Adrenal gland (tissue), 12 donors: Measurements from ENCODE around the gene APP. TPM values are rescaled to one million over a fixed set of nuclear protein-coding genes. Genes with fewer than 3 reads are reported as not detected.

Source experiments
- DNase-seq, 7 donors: peaks; one replicate each; pipeline ENCODE4 v3.0.0-alpha.2; 2019 to 2020
- H3K27ac ChIP-seq, 5 donors: fragments of 200-600 bp; sonication (generic) in 4 of 5; 1 replicate in 3 of 5; 2 replicates in 2 of 5; pipeline versions ENCODE4 v1.5.1 to v1.8.0; 2016 to 2020; ENCODE audit warnings: mild to moderate bottlenecking in 1 of 5
- H3K27me3 ChIP-seq: fragments of 200-600 bp; 2 replicates; pipeline ENCODE4 v1.8.0; 2021
- H3K36me3 ChIP-seq, 2 donors: fragments of 200-600 bp; replicated peaks in 1 of 2; 1 replicate in 1 of 2; 2 replicates in 1 of 2; pipeline versions ENCODE4 v1.5.1 to v1.8.0; 2018 to 2022
- H3K4me1 ChIP-seq, 2 donors: fragments of 200-600 bp; replicated peaks in 1 of 2; 1 replicate in 1 of 2; 2 replicates in 1 of 2; pipeline versions ENCODE4 v1.5.1 to v1.8.0; 2018 to 2021
- H3K4me3 ChIP-seq, 4 donors: fragments of 200-600 bp; sonication (generic) in 3 of 4; one replicate each; pipeline ENCODE4 v1.5.1; 2016 to 2018
- H3K9me3 ChIP-seq, 3 donors: fragments of 200-600 bp; sonication (generic) in 1 of 3; replicated peaks in 1 of 3; 1 replicate in 2 of 3; 2 replicates in 1 of 3; pipeline versions ENCODE4 v1.5.1 to v1.8.0; 2016 to 2021
- POLR2A ChIP-seq, 2 donors: fragments of 450-650 bp; IDR thresholded peaks; one replicate each; pipeline ENCODE4 v1.6.1; 2017; ENCODE audit warnings: antibody characterized with exemption in 2 of 2, mild to moderate bottlenecking in 2 of 2, moderate library complexity in 1 of 2
- WGBS, 4 donors: extraction: QIAGEN DNeasy Blood & Tissue Kit in 2 of 4; methylation state at CpG; one replicate each; pipeline versions ENCODE4 v1.1.5 to v1.1.7; 2013 to 2017; 5-methylcytosine and 5-hydroxymethylcytosine counted together
- intact Hi-C, 2 donors: fragments of 100-400 bp; cut with DNase I; formaldehyde crosslinking; loops; one replicate each; pipeline versions ENCODE4 v1.14.1 to v1.15.0; 2022 to 2023
- polyA plus RNA-seq, 3 donors: library from polyadenylated mRNA; stranded (reverse); fragments of 200-250 nt in 2 of 3; fragments of 350-450 nt in 1 of 3; fragmentation: Illumina TruSeq in 1 of 3; extraction: RNeasy Lipid Tissue Mini Kit (QIAGEN cat#74804) in 1 of 3; gene quantifications; one replicate each; pipeline ENCODE4 v1.2.3, GENCODE V29; 2013 to 2014
- total RNA-seq, 9 donors: library from RNA; depleted of rRNA in 4 of 9; stranded (reverse); fragments of >200 nt in 4 of 9; fragments of 120-200 nt in 1 of 9; fragmentation: NEBNext Ultra II Directional in 1 of 9; extraction: Animal tissue kit (Norgen Biotek cat#: 25700) in 1 of 9; gene quantifications; one replicate each; pipeline versions ENCODE4 v1.1.0 to v1.2.4, GENCODE V29; 2013 to 2023
- TF ChIP-seq, protein P1 (sequence below), 6 experiments: fragments of 450-650 bp in 4 of 6; fragments of 200-600 bp in 2 of 6; sonication (generic) in 1 of 6; IDR thresholded peaks; 1 replicate in 5 of 6; 2 replicates in 1 of 6; pipeline versions ENCODE4 v1.5.1 to v1.8.0; 2016 to 2021; ENCODE audit warnings: antibody characterized with exemption in 6 of 6, mild to moderate bottlenecking in 2 of 6, moderate library complexity in 1 of 6
- donor health status: healthy with polysubstance abuse.
- donor health status: Bipolar disorder and iron deficiency.
- donor health status: DM: yes; HTN: yes; CAD: no.
- donor health status: DM: no; HTN: no; CAD: no.
- donor health status: DM: no; HTN: no; CAD: no.
- donor health status: DM: yes; HTN: yes; CAD: no.

Gene APP
- total and polyA plus RNA-seq, 12 donors: 161 to 1,079 (median 710) TPM

DNA sequence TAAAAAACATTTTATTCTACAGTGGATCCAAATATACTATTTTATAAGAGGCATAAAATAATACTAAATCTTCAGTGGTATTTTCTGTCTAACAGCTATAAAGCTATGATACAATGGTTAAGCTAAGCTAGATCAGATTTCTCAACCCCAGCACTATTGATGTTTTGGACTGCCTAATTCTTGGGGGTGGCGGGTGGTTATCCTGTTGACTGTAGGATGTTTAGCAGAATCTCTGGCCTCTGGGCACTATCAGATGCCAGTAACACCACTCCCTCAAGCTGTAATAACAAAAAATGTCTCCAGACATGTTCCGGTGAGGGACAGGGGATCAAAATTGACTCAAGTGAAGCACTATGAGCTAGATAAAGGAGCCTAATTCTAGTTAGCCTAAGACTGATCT is 118.5 kb downstream of the APP start:
- Histone ChIP-seq H3K4me3 (no peak overlapping the region), H3K27me3 (no peaks in the 10 kb centered on the region), H3K4me1 (peaks cover 6 to 16% of the 10 kb centered on the region in 2 donors), H3K9me3 (no peaks in the 10 kb centered on the region), H3K27ac (no peak overlapping the region), H3K36me3 (peaks cover 0 to 26% of the 10 kb centered on the region in 2 donors)
- intact Hi-C loops: no loop called here
- 95 to 98% (median 97%) methylated on average over 2 of the region's 2 CpGs for WGBS, 4 donors
- no peak for DNase-seq
- TF ChIP-seq POLR2A (IDR thresholded peaks at IDR 0.05): no peak
- TF ChIP-seq, protein P1, sequence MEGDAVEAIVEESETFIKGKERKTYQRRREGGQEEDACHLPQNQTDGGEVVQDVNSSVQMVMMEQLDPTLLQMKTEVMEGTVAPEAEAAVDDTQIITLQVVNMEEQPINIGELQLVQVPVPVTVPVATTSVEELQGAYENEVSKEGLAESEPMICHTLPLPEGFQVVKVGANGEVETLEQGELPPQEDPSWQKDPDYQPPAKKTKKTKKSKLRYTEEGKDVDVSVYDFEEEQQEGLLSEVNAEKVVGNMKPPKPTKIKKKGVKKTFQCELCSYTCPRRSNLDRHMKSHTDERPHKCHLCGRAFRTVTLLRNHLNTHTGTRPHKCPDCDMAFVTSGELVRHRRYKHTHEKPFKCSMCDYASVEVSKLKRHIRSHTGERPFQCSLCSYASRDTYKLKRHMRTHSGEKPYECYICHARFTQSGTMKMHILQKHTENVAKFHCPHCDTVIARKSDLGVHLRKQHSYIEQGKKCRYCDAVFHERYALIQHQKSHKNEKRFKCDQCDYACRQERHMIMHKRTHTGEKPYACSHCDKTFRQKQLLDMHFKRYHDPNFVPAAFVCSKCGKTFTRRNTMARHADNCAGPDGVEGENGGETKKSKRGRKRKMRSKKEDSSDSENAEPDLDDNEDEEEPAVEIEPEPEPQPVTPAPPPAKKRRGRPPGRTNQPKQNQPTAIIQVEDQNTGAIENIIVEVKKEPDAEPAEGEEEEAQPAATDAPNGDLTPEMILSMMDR (IDR thresholded peaks at IDR 0.05): no peak

DNA sequence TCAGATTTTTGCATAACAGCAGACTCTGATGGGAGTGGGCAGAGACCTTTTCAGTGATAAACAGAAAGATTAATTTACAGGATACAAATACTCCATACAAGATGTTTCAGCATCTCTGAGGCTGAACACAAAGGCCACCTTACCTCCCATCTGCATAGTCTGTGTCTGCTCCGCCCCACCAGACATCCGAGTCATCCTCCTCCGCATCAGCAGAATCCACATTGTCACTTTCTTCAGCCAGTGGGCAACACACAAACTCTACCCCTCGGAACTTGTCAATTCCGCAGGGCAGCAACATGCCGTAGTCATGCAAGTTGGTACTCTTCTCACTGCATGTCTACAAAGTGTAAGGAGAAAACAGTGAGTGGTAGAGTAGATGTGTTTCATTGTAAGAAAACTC is 119.7 kb downstream of the APP start:
- Histone ChIP-seq H3K4me3 (no peak overlapping the region), H3K27ac (no peak overlapping the region), H3K4me1 (peaks cover 3 to 9% of the 10 kb centered on the region in 2 donors), H3K9me3 (no peaks in the 10 kb centered on the region), H3K36me3 (peaks cover 0 to 26% of the 10 kb centered on the region in 2 donors), H3K27me3 (no peaks in the 10 kb centered on the region)
- WGBS, 4 donors: 96 to 100% (median 96%) methylated on average over 6 of the region's 6 CpGs
- intact Hi-C loops: no loop called here
- TF ChIP-seq, protein P1 (IDR thresholded peaks at IDR 0.05): no peak
- TF ChIP-seq POLR2A (IDR thresholded peaks at IDR 0.05): no peak
- no peak for DNase-seq

- Histone ChIP-seq H3K27ac (no peak overlapping the region), H3K9me3 (no peaks in the 10 kb centered on the region), H3K4me3 (no peak overlapping the region), H3K36me3 (peaks cover 0 to 26% of the 10 kb centered on the region in 2 donors), H3K4me1 (no peaks in the 10 kb centered on the region), H3K27me3 (no peaks in the 10 kb centered on the region)
- intact Hi-C loops: no loop called here
- no peak for DNase-seq
- WGBS, 4 donors: 85 to 100% (median 97%) methylated on average over 1 of the region's 1 CpG
- no peak for TF ChIP-seq POLR2A (IDR thresholded peaks at IDR 0.05)
- TF ChIP-seq, protein P1 (IDR thresholded peaks at IDR 0.05): no peak
These were observed 120.8 kb downstream of the APP start for GRCh38 chr21:26049803-26050202.

- Histone ChIP-seq H3K9me3 (no peaks in the 10 kb centered on the region), H3K27me3 (no peaks in the 10 kb centered on the region), H3K36me3 (peaks cover 0 to 26% of the 10 kb centered on the region in 2 donors), H3K4me1 (peaks cover 0 to 3% of the 10 kb centered on the region in 2 donors), H3K27ac (no peak overlapping the region), H3K4me3 (no peak overlapping the region)
- intact Hi-C loops: no loop called here
- no peak for DNase-seq
- TF ChIP-seq, protein P1 (IDR thresholded peaks at IDR 0.05): no peak
- TF ChIP-seq POLR2A (IDR thresholded peaks at IDR 0.05): no peak
- 85 to 88% (median 86%) methylated on average over 7 of the region's 7 CpGs for WGBS, 4 donors
These were observed 123.1 kb downstream of the APP start for GRCh38 chr21:26047279-26047967.
